ENCODE measurements around the gene TMEM141.

The TMEM141 gene

GRCh38 chr9:136790640-136791515, at the start of gene TMEM141:
TSS of gene TMEM141 (plus strand) at chr9:136791344. CDS start at chr9:136791371, 27 bp downstream.
- peak; percentile 100 for DNase-seq

GRCh38 chr9:136741883-136742571, 49.1 kb upstream of the TMEM141 start:
- no peak for DNase-seq

- DNase-seq = no peak
These were observed 48.4 kb upstream of the TMEM141 start, which contains the start of gene LCN10 for GRCh38 chr9:136742591-136743391. TSS of gene LCN10 (minus strand) at chr9:136742940. CDS start at chr9:136742903, 37 bp downstream.

GRCh38 chr9:136743639-136744211, 47.4 kb upstream of the TMEM141 start:
- DNase-seq = no peak

- DNase-seq = no peak
These were observed 46.4 kb upstream of the TMEM141 start for GRCh38 chr9:136744773-136745172.

- DNase-seq = no peak
These were observed 45.6 kb upstream of the TMEM141 start for GRCh38 chr9:136745389-136746154.

- DNase-seq = no peak
These were observed 45.0 kb upstream of the TMEM141 start for GRCh38 chr9:136746155-136746490.

- DNase-seq = no peak
These were observed 44.5 kb upstream of the TMEM141 start for GRCh38 chr9:136746621-136747020.

GRCh38 chr9:136747161-136748060, 43.7 kb upstream of the TMEM141 start:
- no peak for DNase-seq

GRCh38 chr9:136748201-136748600, 42.9 kb upstream of the TMEM141 start, which contains the start of gene LCN6:
TSS of gene LCN6 (minus strand) at chr9:136748525. CDS start at chr9:136748483, 42 bp downstream.
- no peak for DNase-seq

GRCh38 chr9:136748666-136749611, 42.2 kb upstream of the TMEM141 start:
- no peak for DNase-seq

GRCh38 chr9:136750526-136750925, 40.6 kb upstream of the TMEM141 start:
- no peak for DNase-seq

- no peak for DNase-seq
These were observed 39.9 kb upstream of the TMEM141 start for GRCh38 chr9:136751244-136751643.

- DNase-seq = no peak
These were observed 39.3 kb upstream of the TMEM141 start for GRCh38 chr9:136751814-136752213.

GRCh38 chr9:136753371-136754058, 37.6 kb upstream of the TMEM141 start:
- no peak for DNase-seq

GRCh38 chr9:136754059-136754572, 37.0 kb upstream of the TMEM141 start:
- DNase-seq = peak; percentile 81

- no peak for DNase-seq
These were observed 36.4 kb upstream of the TMEM141 start for GRCh38 chr9:136754626-136755301.
